Measurements from ENCODE around the gene COL1A1. TPM values are rescaled to one million over a fixed set of nuclear protein-coding genes. Genes with fewer than 3 reads are reported as not detected.

Gene COL1A1
- total RNA-seq, 1 donor from 2014 or later: 12,796 TPM

DNA sequence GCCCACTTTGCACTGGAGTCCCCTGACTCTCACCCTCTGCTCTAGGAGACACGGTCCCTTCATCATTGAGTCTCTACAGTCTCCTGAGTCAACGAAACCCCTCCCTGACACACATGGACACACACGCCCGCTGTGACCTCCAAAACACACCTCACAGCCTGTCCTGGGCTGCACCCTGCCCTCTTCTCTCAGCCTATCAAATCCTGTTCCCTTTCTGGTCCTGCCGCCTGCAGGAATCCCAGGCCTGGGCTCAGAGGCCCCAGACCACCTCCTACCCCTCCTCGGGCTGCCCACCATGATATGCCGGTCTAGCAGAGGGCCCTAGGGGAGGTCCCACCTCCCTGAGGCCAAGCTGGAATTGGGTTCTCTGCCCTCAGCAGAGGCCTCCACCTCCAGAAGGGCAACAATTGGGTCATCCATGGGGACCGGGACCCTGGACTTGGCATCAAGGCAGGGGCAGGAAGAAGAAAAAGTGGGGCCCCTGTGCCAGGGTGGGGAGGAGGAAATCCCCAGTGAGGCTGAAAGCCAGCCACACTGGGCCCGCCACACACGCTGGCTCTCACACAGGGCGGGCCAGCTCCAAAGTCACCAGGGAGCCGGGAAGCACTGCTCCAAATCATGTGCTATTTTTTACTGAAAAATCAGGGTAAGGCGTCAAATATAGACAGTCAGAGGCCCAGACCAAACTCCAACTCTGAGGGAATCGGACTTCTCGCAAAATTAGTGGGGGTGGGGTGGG lies 54.3 kb downstream of the COL1A1 start:
- H3K4me1 ChIP-seq (ENCODE audit: insufficient read depth, low read length): peaks cover 34% of the 10 kb centered on the region
- H3K9me3 Mint-ChIP-seq (ENCODE audit: unreplicated experiment): no peaks in the 10 kb centered on the region
- FAIRE-seq (no peak), DNase-seq (ENCODE audit: low read depth) (no peak)
- H3K79me2 ChIP-seq (ENCODE audit: insufficient read depth, low read length): peaks cover 85% of the 10 kb centered on the region
- peak overlapping the region; percentile 71 for H3K9ac ChIP-seq (ENCODE audit: low read length)
- TF ChIP-seq, protein P1, sequence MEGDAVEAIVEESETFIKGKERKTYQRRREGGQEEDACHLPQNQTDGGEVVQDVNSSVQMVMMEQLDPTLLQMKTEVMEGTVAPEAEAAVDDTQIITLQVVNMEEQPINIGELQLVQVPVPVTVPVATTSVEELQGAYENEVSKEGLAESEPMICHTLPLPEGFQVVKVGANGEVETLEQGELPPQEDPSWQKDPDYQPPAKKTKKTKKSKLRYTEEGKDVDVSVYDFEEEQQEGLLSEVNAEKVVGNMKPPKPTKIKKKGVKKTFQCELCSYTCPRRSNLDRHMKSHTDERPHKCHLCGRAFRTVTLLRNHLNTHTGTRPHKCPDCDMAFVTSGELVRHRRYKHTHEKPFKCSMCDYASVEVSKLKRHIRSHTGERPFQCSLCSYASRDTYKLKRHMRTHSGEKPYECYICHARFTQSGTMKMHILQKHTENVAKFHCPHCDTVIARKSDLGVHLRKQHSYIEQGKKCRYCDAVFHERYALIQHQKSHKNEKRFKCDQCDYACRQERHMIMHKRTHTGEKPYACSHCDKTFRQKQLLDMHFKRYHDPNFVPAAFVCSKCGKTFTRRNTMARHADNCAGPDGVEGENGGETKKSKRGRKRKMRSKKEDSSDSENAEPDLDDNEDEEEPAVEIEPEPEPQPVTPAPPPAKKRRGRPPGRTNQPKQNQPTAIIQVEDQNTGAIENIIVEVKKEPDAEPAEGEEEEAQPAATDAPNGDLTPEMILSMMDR (IDR thresholded peaks at IDR 0.05; ENCODE audit: insufficient read depth, low read depth, low read length): no peak
- TF ChIP-seq EZH2 (IDR thresholded peaks at IDR 0.05; ENCODE audit: insufficient read depth, low read length): no peak
- H3K27me3 ChIP-seq (ENCODE audit: insufficient read depth, low read length): no peaks in the 10 kb centered on the region
- H3K27ac ChIP-seq (ENCODE audit: low read depth, low read length): peak overlapping the region; percentile 0
- H3K4me2 ChIP-seq (ENCODE audit: low read length): peak overlapping the region; percentile 89
- H4K20me1 ChIP-seq (ENCODE audit: insufficient read depth, low read length): peaks cover 71% of the 10 kb centered on the region
- peak overlapping the region; percentile 58 for H3K27ac Mint-ChIP-seq (ENCODE audit: unreplicated experiment)
- peaks cover 27% of the 10 kb centered on the region for H3K36me3 Mint-ChIP-seq (ENCODE audit: low read depth, unreplicated experiment)
- H3K4me1 Mint-ChIP-seq (ENCODE audit: low read depth, unreplicated experiment): peaks cover 13% of the 10 kb centered on the region
- H3K4me3 Mint-ChIP-seq (ENCODE audit: unreplicated experiment): peak overlapping the region; percentile 92
- peak overlapping the region; percentile 71 for H3K4me3 ChIP-seq (ENCODE audit: insufficient read depth, low read depth, low read length)
- H3K9me3 ChIP-seq (ENCODE audit: insufficient read depth, low read depth, low read length): no peaks in the 10 kb centered on the region
- H3K36me3 ChIP-seq (ENCODE audit: insufficient read depth, low read length): peaks cover 15% of the 10 kb centered on the region
- no peak overlapping the region for H2AFZ ChIP-seq (ENCODE audit: low read depth, low read length)
- H3K27me3 Mint-ChIP-seq (ENCODE audit: low read depth, unreplicated experiment): no peaks in the 10 kb centered on the region

DNA sequence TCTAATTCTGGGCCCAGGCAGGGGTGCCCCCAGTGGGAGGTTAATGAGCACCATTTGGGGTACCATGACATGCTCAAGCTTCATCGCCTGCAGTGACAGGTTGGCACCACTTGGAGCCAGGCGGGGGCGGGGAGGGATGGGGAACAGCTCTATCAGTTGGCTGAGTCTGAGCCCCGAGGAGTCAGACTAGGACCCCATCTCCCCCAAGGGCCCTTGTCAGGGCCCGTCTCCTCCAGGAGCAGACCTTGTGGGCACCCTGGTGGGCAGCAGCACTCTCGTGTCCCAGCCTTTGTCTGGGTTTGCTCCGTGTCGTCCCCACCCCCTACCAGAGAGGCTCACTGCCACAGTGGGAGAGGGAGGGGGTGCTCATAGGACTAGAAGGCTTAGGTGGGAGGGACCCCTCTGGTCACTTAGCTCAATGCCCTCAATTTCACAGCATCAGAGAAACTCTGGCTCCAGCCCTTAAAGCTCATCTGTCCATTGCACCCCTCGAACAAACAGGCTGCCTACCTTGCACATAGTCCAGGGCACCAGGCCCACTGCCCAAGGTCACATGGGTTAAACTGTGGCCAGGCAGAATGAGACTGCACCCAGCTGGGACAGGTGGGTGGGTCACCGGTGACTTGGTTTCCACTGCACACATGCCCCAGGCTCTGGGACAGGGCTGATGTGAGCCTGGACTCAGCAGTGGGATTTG lies 55.1 kb downstream of the COL1A1 start:
- Histone ChIP-seq H3K79me2 (ENCODE audit: insufficient read depth, low read length) (peaks cover 91% of the 10 kb centered on the region), H3K27ac (ENCODE audit: low read depth, low read length) (no peak overlapping the region), H3K9me3 (ENCODE audit: insufficient read depth, low read depth, low read length) (no peaks in the 10 kb centered on the region), H3K4me2 (ENCODE audit: low read length) (peak overlapping the region; percentile 89), H3K27me3 (ENCODE audit: insufficient read depth, low read length) (no peaks in the 10 kb centered on the region), H3K36me3 (ENCODE audit: insufficient read depth, low read length) (peaks cover 21% of the 10 kb centered on the region), H3K4me1 (ENCODE audit: insufficient read depth, low read length) (peaks cover 28% of the 10 kb centered on the region), H3K4me3 (ENCODE audit: insufficient read depth, low read depth, low read length) (peak overlapping the region; percentile 71), H2AFZ (ENCODE audit: low read depth, low read length) (no peak overlapping the region), H4K20me1 (ENCODE audit: insufficient read depth, low read length) (peaks cover 78% of the 10 kb centered on the region), H3K9ac (ENCODE audit: low read length) (peak overlapping the region; percentile 71)
- peaks cover 33% of the 10 kb centered on the region for H3K36me3 Mint-ChIP-seq (ENCODE audit: low read depth, unreplicated experiment)
- no peaks in the 10 kb centered on the region for H3K27me3 Mint-ChIP-seq (ENCODE audit: low read depth, unreplicated experiment)
- H3K4me3 Mint-ChIP-seq (ENCODE audit: unreplicated experiment): peak overlapping the region; percentile 92
- DNase-seq (ENCODE audit: low read depth) (no peak), FAIRE-seq (no peak)
- H3K9me3 Mint-ChIP-seq (ENCODE audit: unreplicated experiment): no peaks in the 10 kb centered on the region
- H3K27ac Mint-ChIP-seq (ENCODE audit: unreplicated experiment): no peak overlapping the region
- TF ChIP-seq, protein P1 (IDR thresholded peaks at IDR 0.05; ENCODE audit: insufficient read depth, low read depth, low read length): no peak
- no peak for TF ChIP-seq EZH2 (IDR thresholded peaks at IDR 0.05; ENCODE audit: insufficient read depth, low read length)
- peaks cover 13% of the 10 kb centered on the region for H3K4me1 Mint-ChIP-seq (ENCODE audit: low read depth, unreplicated experiment)
